Vagina (tissue), 2 donors: ENCODE measurements around the gene CASP6.

Experiments used
- CTCF ChIP-seq, 3 experiments: fragments of 450-650 bp in 2 of 3; fragments of 200-600 bp in 1 of 3; sonication (generic) in 1 of 3; IDR thresholded peaks; one replicate each; pipeline ENCODE4 v1.5.1; 2017 to 2019; ENCODE audit warnings: antibody characterized with exemption in 3 of 3, mild to moderate bottlenecking in 2 of 3, moderate library complexity in 2 of 3
- POLR2A ChIP-seq, 2 donors: fragments of 450-650 bp; IDR thresholded peaks; one replicate each; pipeline ENCODE4 v1.6.1; 2017; ENCODE audit warnings: antibody characterized with exemption in 2 of 2, mild to moderate bottlenecking in 2 of 2, moderate library complexity in 2 of 2
- POLR2AphosphoS5 ChIP-seq, 2 donors: sonication (generic); formaldehyde crosslinking; IDR thresholded peaks; one replicate each; pipeline ENCODE4 v1.9.0; 2017; ENCODE audit warnings: antibody characterized with exemption in 2 of 2, mild to moderate bottlenecking in 2 of 2, low read depth in 1 of 2; ENCODE audit not compliant: insufficient read depth in 1 of 2

DNA sequence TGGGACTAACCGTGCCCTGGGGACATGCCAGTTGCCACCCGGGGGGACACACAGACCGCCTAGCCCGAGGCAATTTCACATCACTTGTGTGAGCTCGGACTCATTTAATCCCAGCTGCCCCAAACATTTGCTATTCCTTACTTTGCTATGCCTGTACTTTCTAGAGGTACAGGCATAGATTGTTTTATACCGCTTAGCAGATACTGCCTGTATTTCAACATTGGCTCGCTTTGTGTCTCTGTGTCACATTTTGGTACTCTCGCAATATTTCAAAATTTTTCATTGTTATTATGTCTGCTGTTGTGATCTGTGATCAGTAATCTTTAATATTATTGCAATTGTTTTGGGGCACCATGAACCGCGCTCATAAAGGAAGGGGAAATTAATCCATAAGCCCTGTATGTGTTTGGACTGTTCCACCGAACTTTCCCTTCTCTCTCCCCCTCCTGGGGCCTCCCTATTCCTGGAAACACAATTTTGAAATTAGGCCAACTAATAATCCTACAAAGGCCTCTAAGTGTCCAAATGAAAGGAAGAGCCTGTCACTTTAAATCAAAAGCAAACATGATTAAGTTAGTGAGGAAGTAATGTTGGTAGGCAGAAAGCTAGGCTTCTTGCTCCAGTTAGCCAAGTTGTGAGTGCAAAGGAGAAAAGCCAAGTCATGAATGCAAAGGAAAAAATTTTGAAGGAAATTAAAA is 568 bp upstream of the CASP6 start:
- TF ChIP-seq CTCF (IDR thresholded peaks at IDR 0.05) (no peak), POLR2A (IDR thresholded peaks at IDR 0.05) (no peak), POLR2AphosphoS5 (IDR thresholded peaks at IDR 0.05; ENCODE audit: insufficient read depth in 1 of 2, low read depth in 1 of 2) (no peak)
